HG03060 (cell line): ENCODE results near the gene MVK.
A peak's percentile ranks its signal among the peaks of the same experiment; 100 is the strongest.

Experiments
- ATAC-seq: cut with Tn5 transposase; IDR thresholded peaks from one replicate; pipeline ENCODE4 v1.9.1; 2021; ENCODE audit warnings: low read depth, moderate number of reproducible peaks; ENCODE audit not compliant: unreplicated experiment

Gene MVK

GRCh38 chr12:109573029-109573913, at the start of gene MVK, which contains the start of gene MMAB:
MVK (plus strand) TSS chr12:109573794; CDS start chr12:109574823, 1,029 bp downstream.
MMAB (minus strand) TSS chr12:109573504; CDS start chr12:109573480, 24 bp downstream.
- peak; percentile 89 for ATAC-seq

GRCh38 chr12:109524466-109525278, 48.9 kb upstream of the MVK start:
- no peak for ATAC-seq

- no peak for ATAC-seq
Measured at GRCh38 chr12:109525279-109525585, 48.4 kb upstream of the MVK start.

GRCh38 chr12:109527489-109528123, 46.0 kb upstream of the MVK start:
- no peak for ATAC-seq

- no peak for ATAC-seq
Measured at GRCh38 chr12:109529691-109530640, 43.6 kb upstream of the MVK start.

GRCh38 chr12:109531411-109531810, 42.2 kb upstream of the MVK start:
- ATAC-seq, result no peak

- no peak for ATAC-seq
Measured at GRCh38 chr12:109532721-109533486, 40.7 kb upstream of the MVK start.

GRCh38 chr12:109533487-109533740, 40.2 kb upstream of the MVK start:
- ATAC-seq, result no peak

GRCh38 chr12:109534456-109534855, 39.1 kb upstream of the MVK start:
- no peak for ATAC-seq

GRCh38 chr12:109535231-109535862, 38.2 kb upstream of the MVK start:
- no peak for ATAC-seq

- ATAC-seq, result no peak
Measured at GRCh38 chr12:109535863-109536250, 37.7 kb upstream of the MVK start.

GRCh38 chr12:109537136-109537535, 36.5 kb upstream of the MVK start:
- ATAC-seq, result no peak

GRCh38 chr12:109538191-109538863, 35.3 kb upstream of the MVK start:
- ATAC-seq, result no peak

- no peak for ATAC-seq
Measured at GRCh38 chr12:109539508-109539907, 34.1 kb upstream of the MVK start.

GRCh38 chr12:109540526-109541412, 32.8 kb upstream of the MVK start:
- no peak for ATAC-seq

GRCh38 chr12:109541413-109541726, 32.2 kb upstream of the MVK start:
- no peak for ATAC-seq

GRCh38 chr12:109542014-109542413, 31.6 kb upstream of the MVK start:
- ATAC-seq, result no peak

GRCh38 chr12:109542876-109543275, 30.7 kb upstream of the MVK start:
- ATAC-seq, result no peak
